ENCODE measurements around the gene LYL1. TPM values are rescaled to one million over a fixed set of nuclear protein-coding genes. Genes with fewer than 3 reads are reported as not detected.

LYL1 gene
- total and polyA plus RNA-seq, 4 donors: 0.35 to 69.7 (median 2.3) TPM

DNA sequence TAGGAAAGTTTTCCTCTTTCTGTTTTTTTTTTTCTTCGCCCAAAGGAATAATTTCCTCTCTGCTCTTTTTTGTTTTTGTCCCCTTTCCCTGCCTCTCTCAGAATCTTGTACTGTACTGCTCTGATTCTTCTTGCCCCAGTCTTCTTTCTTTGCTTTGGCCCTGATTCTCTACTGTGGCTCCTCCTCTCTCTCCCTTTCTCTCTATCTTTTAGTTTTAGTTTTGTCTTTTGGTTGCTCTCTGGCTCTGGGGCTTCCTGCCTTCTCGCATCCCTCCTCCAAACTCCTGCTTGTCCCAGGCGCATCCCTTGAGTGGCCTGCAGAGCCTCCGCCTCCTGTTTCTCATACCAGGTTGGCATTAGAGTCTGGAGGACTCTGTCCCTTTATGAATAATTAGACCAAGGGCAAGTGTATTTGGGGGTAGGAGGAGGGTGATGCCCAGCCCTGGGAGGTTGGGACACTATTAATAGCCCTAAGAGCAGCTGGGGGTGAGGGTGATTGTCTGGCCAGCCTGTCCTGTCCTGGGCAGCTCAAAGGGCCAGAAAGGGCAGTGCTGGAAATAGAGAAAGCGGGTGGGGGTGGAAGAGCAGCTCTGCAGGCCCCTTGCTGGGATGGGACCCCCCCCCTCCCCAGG is 39.1 kb downstream of the LYL1 start:
- no peak for DNase-seq (ENCODE audit: low spot score)
- Histone ChIP-seq H3K4me3 (ENCODE audit: low read depth in 1 of 3, low read length in 3 of 3) (no peak overlapping the region), H3K4me1 (ENCODE audit: control insufficient read depth in 4 of 4, insufficient read depth in 4 of 4, low read length in 3 of 4) (peaks cover 0 to 26% (median 18%) of the 10 kb centered on the region in 4 donors), H3K27me3 (ENCODE audit: control insufficient read depth in 4 of 4, insufficient read depth in 4 of 4, low read length in 3 of 4) (no peaks in the 10 kb centered on the region), H3K36me3 (ENCODE audit: control insufficient read depth in 4 of 4, insufficient read depth in 3 of 4, low read depth in 1 of 4, low read length in 3 of 4) (no peaks in the 10 kb centered on the region), H3K9me3 (ENCODE audit: control insufficient read depth in 4 of 4, low read length in 3 of 4) (no peaks in the 10 kb centered on the region), H3K9ac (ENCODE audit: low read depth in 1 of 2, low read length in 2 of 2) (no peak overlapping the region), H3K27ac (ENCODE audit: low read depth in 1 of 2, low read length in 2 of 2) (no peak overlapping the region)
- no peak for TF ChIP-seq GABPA (IDR thresholded peaks at IDR 0.05 in 1 of 2, conservative IDR thresholded peaks at IDR 0.05 in 1 of 2)
- TF ChIP-seq, protein P1, sequence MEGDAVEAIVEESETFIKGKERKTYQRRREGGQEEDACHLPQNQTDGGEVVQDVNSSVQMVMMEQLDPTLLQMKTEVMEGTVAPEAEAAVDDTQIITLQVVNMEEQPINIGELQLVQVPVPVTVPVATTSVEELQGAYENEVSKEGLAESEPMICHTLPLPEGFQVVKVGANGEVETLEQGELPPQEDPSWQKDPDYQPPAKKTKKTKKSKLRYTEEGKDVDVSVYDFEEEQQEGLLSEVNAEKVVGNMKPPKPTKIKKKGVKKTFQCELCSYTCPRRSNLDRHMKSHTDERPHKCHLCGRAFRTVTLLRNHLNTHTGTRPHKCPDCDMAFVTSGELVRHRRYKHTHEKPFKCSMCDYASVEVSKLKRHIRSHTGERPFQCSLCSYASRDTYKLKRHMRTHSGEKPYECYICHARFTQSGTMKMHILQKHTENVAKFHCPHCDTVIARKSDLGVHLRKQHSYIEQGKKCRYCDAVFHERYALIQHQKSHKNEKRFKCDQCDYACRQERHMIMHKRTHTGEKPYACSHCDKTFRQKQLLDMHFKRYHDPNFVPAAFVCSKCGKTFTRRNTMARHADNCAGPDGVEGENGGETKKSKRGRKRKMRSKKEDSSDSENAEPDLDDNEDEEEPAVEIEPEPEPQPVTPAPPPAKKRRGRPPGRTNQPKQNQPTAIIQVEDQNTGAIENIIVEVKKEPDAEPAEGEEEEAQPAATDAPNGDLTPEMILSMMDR (IDR thresholded peaks at IDR 0.05; ENCODE audit: low read depth, low read length, missing input control): no peak
- TF ChIP-seq, protein P2, sequence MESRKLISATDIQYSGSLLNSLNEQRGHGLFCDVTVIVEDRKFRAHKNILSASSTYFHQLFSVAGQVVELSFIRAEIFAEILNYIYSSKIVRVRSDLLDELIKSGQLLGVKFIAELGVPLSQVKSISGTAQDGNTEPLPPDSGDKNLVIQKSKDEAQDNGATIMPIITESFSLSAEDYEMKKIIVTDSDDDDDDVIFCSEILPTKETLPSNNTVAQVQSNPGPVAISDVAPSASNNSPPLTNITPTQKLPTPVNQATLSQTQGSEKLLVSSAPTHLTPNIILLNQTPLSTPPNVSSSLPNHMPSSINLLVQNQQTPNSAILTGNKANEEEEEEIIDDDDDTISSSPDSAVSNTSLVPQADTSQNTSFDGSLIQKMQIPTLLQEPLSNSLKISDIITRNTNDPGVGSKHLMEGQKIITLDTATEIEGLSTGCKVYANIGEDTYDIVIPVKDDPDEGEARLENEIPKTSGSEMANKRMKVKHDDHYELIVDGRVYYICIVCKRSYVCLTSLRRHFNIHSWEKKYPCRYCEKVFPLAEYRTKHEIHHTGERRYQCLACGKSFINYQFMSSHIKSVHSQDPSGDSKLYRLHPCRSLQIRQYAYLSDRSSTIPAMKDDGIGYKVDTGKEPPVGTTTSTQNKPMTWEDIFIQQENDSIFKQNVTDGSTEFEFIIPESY (IDR thresholded peaks at IDR 0.05): no peak
- TF ChIP-seq SP1 (IDR thresholded peaks at IDR 0.05): no peak
- TF ChIP-seq HNF4A (conservative IDR thresholded peaks at IDR 0.05): no peak
- no peak for TF ChIP-seq TAF1 (conservative IDR thresholded peaks at IDR 0.05)
- TF ChIP-seq JUND (IDR thresholded peaks at IDR 0.05): no peak
- no peak for TF ChIP-seq NR2F2 (IDR thresholded peaks at IDR 0.05)
- TF ChIP-seq HNF4G (IDR thresholded peaks at IDR 0.05): no peak
- no peak for TF ChIP-seq RXRA (IDR thresholded peaks at IDR 0.05)
- no peak for TF ChIP-seq FOXA2 (IDR thresholded peaks at IDR 0.05)
- TF ChIP-seq, protein P3, sequence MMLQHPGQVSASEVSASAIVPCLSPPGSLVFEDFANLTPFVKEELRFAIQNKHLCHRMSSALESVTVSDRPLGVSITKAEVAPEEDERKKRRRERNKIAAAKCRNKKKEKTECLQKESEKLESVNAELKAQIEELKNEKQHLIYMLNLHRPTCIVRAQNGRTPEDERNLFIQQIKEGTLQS (IDR thresholded peaks at IDR 0.05): no peak
- no peak for TF ChIP-seq RAD21 (IDR thresholded peaks at IDR 0.05)
- TF ChIP-seq YY1 (IDR thresholded peaks at IDR 0.05): no peak
- TF ChIP-seq, protein P4, sequence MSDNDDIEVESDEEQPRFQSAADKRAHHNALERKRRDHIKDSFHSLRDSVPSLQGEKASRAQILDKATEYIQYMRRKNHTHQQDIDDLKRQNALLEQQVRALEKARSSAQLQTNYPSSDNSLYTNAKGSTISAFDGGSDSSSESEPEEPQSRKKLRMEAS (IDR thresholded peaks at IDR 0.05): no peak
- TF ChIP-seq EGR1 (IDR thresholded peaks at IDR 0.05; ENCODE audit: low read depth in 2 of 2): no peak
- TF ChIP-seq FOXA1 (IDR thresholded peaks at IDR 0.05): no peak
- WGBS: 85% methylated on average over 5 of the region's 5 CpGs

DNA sequence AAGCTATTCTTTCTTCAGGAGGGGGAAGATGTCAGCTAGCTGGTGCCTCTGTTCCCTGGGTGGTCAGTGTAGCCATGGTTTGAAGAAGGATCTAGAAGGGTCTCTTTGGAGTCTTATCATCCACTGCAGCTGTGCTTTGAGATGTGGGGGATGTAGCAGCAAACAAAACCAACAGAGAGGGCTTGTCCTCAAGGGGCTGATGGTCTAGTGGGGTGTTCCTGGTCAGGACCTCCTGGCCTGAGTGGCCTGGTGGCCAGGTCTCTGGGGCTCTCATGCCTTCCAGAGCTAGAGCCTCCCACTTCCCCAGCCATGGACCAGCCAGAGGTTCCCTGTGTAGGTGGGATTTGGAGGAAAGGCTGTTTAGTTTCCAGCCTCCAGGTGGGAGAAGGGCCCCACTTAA is 40.3 kb downstream of the LYL1 start:
- Histone ChIP-seq H3K4me1 (ENCODE audit: control insufficient read depth in 4 of 4, insufficient read depth in 4 of 4, low read length in 3 of 4) (peaks cover 0 to 29% (median 18%) of the 10 kb centered on the region in 4 donors), H3K9ac (ENCODE audit: low read depth in 1 of 2, low read length in 2 of 2) (no peak overlapping the region), H3K27ac (ENCODE audit: low read depth in 1 of 2, low read length in 2 of 2) (no peak overlapping the region), H3K9me3 (ENCODE audit: control insufficient read depth in 4 of 4, low read length in 3 of 4) (no peaks in the 10 kb centered on the region), H3K4me3 (ENCODE audit: low read depth in 1 of 3, low read length in 3 of 3) (no peak overlapping the region), H3K27me3 (ENCODE audit: control insufficient read depth in 4 of 4, insufficient read depth in 4 of 4, low read length in 3 of 4) (no peaks in the 10 kb centered on the region), H3K36me3 (ENCODE audit: control insufficient read depth in 4 of 4, insufficient read depth in 3 of 4, low read depth in 1 of 4, low read length in 3 of 4) (no peaks in the 10 kb centered on the region)
- no peak for DNase-seq (ENCODE audit: low spot score)
- TF ChIP-seq, protein P5, sequence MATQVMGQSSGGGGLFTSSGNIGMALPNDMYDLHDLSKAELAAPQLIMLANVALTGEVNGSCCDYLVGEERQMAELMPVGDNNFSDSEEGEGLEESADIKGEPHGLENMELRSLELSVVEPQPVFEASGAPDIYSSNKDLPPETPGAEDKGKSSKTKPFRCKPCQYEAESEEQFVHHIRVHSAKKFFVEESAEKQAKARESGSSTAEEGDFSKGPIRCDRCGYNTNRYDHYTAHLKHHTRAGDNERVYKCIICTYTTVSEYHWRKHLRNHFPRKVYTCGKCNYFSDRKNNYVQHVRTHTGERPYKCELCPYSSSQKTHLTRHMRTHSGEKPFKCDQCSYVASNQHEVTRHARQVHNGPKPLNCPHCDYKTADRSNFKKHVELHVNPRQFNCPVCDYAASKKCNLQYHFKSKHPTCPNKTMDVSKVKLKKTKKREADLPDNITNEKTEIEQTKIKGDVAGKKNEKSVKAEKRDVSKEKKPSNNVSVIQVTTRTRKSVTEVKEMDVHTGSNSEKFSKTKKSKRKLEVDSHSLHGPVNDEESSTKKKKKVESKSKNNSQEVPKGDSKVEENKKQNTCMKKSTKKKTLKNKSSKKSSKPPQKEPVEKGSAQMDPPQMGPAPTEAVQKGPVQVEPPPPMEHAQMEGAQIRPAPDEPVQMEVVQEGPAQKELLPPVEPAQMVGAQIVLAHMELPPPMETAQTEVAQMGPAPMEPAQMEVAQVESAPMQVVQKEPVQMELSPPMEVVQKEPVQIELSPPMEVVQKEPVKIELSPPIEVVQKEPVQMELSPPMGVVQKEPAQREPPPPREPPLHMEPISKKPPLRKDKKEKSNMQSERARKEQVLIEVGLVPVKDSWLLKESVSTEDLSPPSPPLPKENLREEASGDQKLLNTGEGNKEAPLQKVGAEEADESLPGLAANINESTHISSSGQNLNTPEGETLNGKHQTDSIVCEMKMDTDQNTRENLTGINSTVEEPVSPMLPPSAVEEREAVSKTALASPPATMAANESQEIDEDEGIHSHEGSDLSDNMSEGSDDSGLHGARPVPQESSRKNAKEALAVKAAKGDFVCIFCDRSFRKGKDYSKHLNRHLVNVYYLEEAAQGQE (IDR thresholded peaks at IDR 0.05): no peak
- TF ChIP-seq, protein P2 (IDR thresholded peaks at IDR 0.05): no peak
- TF ChIP-seq GABPA (IDR thresholded peaks at IDR 0.05 in 1 of 2, conservative IDR thresholded peaks at IDR 0.05 in 1 of 2) (no peak), HNF4G (IDR thresholded peaks at IDR 0.05) (no peak), YY1 (IDR thresholded peaks at IDR 0.05) (no peak), RXRA (IDR thresholded peaks at IDR 0.05) (no peak), TAF1 (conservative IDR thresholded peaks at IDR 0.05) (no peak), EGR1 (IDR thresholded peaks at IDR 0.05; ENCODE audit: low read depth in 2 of 2) (no peak), FOXA2 (IDR thresholded peaks at IDR 0.05) (no peak)
- TF ChIP-seq, protein P3 (IDR thresholded peaks at IDR 0.05): no peak
- TF ChIP-seq, protein P1 (IDR thresholded peaks at IDR 0.05; ENCODE audit: low read depth, low read length, missing input control): no peak
- TF ChIP-seq, protein P4 (IDR thresholded peaks at IDR 0.05): no peak
